IPS DF 19.7 (cell line): Measurements from ENCODE around the gene TTN.

Experiments used
- DNase-seq: peaks from one replicate; pipeline ENCODE4 v3.0.0-alpha.2; 2013; ENCODE audit warnings: low read depth, low spot score

TTN gene

GRCh38 chr2:178807227-178808008 is at the start of gene TTN:
TSS of gene TTN (minus strand) at chr2:178807423. CDS start at chr2:178804642, 2,781 bp downstream.
- DNase-seq: no peak

- DNase-seq: no peak
These were observed 47.9 kb upstream of the TTN start for GRCh38 chr2:178855151-178855550.

GRCh38 chr2:178848335-178848734 is 41.1 kb upstream of the TTN start:
- no peak for DNase-seq

GRCh38 chr2:178846458-178846802 is 39.2 kb upstream of the TTN start:
- DNase-seq: no peak

- DNase-seq: no peak
These were observed 38.6 kb upstream of the TTN start for GRCh38 chr2:178845566-178846457.

GRCh38 chr2:178844701-178845100 is 37.5 kb upstream of the TTN start:
- no peak for DNase-seq

- no peak for DNase-seq
These were observed 37.0 kb upstream of the TTN start for GRCh38 chr2:178844269-178844668.

GRCh38 chr2:178843697-178844096 is 36.5 kb upstream of the TTN start:
- DNase-seq: no peak

- DNase-seq: no peak
These were observed 29.6 kb upstream of the TTN start for GRCh38 chr2:178836807-178837206.

- no peak for DNase-seq
These were observed 26.9 kb upstream of the TTN start for GRCh38 chr2:178834086-178834485.

- DNase-seq: no peak
These were observed 26.2 kb upstream of the TTN start for GRCh38 chr2:178833382-178833781.

GRCh38 chr2:178830451-178830850 is 23.2 kb upstream of the TTN start:
- no peak for DNase-seq

- no peak for DNase-seq
These were observed 22.8 kb upstream of the TTN start for GRCh38 chr2:178829981-178830380.

- DNase-seq: no peak
These were observed 22.2 kb upstream of the TTN start for GRCh38 chr2:178829299-178829960.

- DNase-seq: no peak
These were observed 21.3 kb upstream of the TTN start for GRCh38 chr2:178828486-178828881.

- no peak for DNase-seq
These were observed 20.7 kb upstream of the TTN start for GRCh38 chr2:178827739-178828485.

- DNase-seq: no peak
These were observed 19.9 kb upstream of the TTN start for GRCh38 chr2:178827111-178827510.

- DNase-seq: no peak
These were observed 18.0 kb upstream of the TTN start for GRCh38 chr2:178825183-178825582.

- DNase-seq: no peak
These were observed 17.0 kb upstream of the TTN start for GRCh38 chr2:178824181-178824580.

GRCh38 chr2:178819992-178820391 is 12.8 kb upstream of the TTN start:
- no peak for DNase-seq

GRCh38 chr2:178819147-178819875 is 12.1 kb upstream of the TTN start:
- DNase-seq: no peak
